Nephron progenitor cell (in vitro differentiated cells): ENCODE data around the gene FMNL2.
A peak's percentile ranks its signal among the peaks of the same experiment; 100 is the strongest.

Source experiments
- DNase-seq: peaks from one replicate; pipeline ENCODE4 v3.0.0; 2021
- H3K27ac Mint-ChIP-seq: 2 replicates; pipeline ENCODE4 v1.8.0; 2021; ENCODE audit warnings: mild to moderate bottlenecking, moderate library complexity, mixed read lengths
- H3K27me3 Mint-ChIP-seq: 2 replicates; pipeline ENCODE4 v1.8.0; 2021; ENCODE audit warnings: mild to moderate bottlenecking, low read depth, mixed read lengths; ENCODE audit not compliant: poor library complexity
- H3K36me3 Mint-ChIP-seq: 2 replicates; pipeline ENCODE4 v1.8.0; 2021; ENCODE audit warnings: low read depth, mixed read lengths
- H3K4me1 Mint-ChIP-seq: 2 replicates; pipeline ENCODE4 v1.8.0; 2021; ENCODE audit warnings: mixed read lengths
- H3K4me3 Mint-ChIP-seq: 2 replicates; pipeline ENCODE4 v1.8.0; 2021; ENCODE audit warnings: mild to moderate bottlenecking, moderate library complexity, mixed read lengths
- H3K9me3 Mint-ChIP-seq: 2 replicates; pipeline ENCODE4 v1.8.0; 2021; ENCODE audit warnings: mild to moderate bottlenecking, moderate library complexity, mixed read lengths
- TF ChIP-seq, protein P1 (sequence below): fragments of 200-600 bp; sonication (generic); IDR thresholded peaks from 2 replicates; pipeline ENCODE4 v1.5.0; 2021; ENCODE audit warnings: antibody characterized with exemption

Gene FMNL2

DNA sequence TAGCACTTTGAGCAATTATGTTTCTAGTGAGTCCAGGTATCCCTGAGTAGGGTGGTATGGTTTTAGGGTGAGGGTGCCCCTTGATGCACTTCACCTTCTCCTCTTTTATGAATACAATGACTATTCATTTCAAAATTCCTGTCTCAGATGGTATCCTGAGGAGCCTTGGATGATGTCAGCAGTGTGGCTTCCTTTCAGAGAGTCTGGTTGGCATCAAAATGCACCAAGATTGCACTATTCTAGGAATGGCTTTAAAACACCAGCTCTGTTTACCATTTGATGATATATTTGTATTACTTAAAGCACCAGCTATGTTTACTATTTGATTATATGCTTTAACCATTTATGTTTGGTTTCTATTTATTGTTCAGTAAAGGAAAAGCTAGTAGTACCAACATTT, 141.0 kb downstream of the FMNL2 start:
- no peaks in the 10 kb centered on the region for H3K9me3 Mint-ChIP-seq
- no peak overlapping the region for H3K4me3 Mint-ChIP-seq
- no peaks in the 10 kb centered on the region for H3K27me3 Mint-ChIP-seq
- DNase-seq = no peak
- H3K36me3 Mint-ChIP-seq = no peaks in the 10 kb centered on the region
- H3K27ac Mint-ChIP-seq = peak overlapping the region; percentile 27
- TF ChIP-seq, protein P1, sequence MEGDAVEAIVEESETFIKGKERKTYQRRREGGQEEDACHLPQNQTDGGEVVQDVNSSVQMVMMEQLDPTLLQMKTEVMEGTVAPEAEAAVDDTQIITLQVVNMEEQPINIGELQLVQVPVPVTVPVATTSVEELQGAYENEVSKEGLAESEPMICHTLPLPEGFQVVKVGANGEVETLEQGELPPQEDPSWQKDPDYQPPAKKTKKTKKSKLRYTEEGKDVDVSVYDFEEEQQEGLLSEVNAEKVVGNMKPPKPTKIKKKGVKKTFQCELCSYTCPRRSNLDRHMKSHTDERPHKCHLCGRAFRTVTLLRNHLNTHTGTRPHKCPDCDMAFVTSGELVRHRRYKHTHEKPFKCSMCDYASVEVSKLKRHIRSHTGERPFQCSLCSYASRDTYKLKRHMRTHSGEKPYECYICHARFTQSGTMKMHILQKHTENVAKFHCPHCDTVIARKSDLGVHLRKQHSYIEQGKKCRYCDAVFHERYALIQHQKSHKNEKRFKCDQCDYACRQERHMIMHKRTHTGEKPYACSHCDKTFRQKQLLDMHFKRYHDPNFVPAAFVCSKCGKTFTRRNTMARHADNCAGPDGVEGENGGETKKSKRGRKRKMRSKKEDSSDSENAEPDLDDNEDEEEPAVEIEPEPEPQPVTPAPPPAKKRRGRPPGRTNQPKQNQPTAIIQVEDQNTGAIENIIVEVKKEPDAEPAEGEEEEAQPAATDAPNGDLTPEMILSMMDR = no peak
- peaks cover 20% of the 10 kb centered on the region for H3K4me1 Mint-ChIP-seq

DNA sequence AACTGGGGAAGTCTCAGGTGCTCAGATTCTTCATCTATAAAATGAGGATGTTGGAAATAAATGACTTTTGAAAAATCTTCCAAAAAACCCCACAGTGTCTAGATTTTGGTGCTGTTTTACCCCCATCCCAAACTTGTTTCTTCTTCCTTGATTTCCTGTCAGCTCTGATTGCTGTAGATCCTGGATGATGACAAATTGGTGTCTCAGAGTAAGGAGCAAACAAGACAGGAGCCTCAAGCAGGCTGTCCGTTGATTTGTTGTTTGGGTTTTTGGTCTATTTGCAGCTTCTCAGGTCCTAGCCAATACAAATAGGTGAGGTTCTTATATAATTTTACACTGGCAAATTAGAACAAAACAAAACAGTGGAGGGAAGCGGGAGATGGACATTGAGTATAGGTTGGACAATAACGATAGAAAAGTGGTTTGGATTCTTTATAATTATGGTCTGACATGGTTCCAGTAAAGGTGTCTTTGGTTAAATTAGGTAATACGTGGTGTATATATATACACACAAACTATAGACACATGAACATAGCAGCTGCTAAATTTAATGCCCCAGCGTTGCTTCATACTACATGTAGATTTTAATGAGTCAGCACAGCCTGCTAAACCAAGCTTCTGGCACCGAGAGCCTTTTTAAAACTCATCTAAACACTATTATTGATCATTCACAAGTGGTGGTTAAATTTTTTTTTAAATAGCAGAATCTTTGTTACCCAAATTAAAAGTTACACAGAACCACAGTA, 142.5 kb downstream of the FMNL2 start:
- no peak overlapping the region for H3K27ac Mint-ChIP-seq
- H3K4me1 Mint-ChIP-seq = peaks cover 32% of the 10 kb centered on the region
- no peaks in the 10 kb centered on the region for H3K27me3 Mint-ChIP-seq
- no peak overlapping the region for H3K4me3 Mint-ChIP-seq
- H3K36me3 Mint-ChIP-seq = no peaks in the 10 kb centered on the region
- H3K9me3 Mint-ChIP-seq = no peaks in the 10 kb centered on the region
- TF ChIP-seq, protein P1 = no peak
- no peak for DNase-seq

DNA sequence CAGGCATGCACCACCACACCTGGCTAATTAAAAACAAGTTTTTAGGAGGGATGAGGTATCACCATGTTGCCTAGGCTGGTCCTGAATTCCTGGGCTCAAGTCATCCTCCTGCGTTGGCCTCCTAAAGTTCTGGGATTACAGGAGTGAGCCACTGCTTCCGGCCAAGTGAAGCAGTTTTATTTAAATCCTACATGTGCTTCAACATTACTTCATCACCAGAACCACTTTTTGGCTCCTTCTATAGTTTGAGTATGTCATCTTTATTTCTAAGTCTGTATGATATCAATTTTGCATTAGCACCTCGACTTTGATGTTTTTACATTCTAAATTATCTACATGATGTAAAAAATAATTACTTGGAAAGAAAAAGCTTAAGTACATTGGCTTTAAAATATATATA, 144.3 kb downstream of the FMNL2 start:
- peaks cover 34% of the 10 kb centered on the region for H3K4me1 Mint-ChIP-seq
- H3K27ac Mint-ChIP-seq = no peak overlapping the region
- TF ChIP-seq, protein P1 = no peak
- H3K9me3 Mint-ChIP-seq = no peaks in the 10 kb centered on the region
- H3K36me3 Mint-ChIP-seq = peaks cover 8% of the 10 kb centered on the region
- H3K27me3 Mint-ChIP-seq = no peaks in the 10 kb centered on the region
- DNase-seq = no peak
- H3K4me3 Mint-ChIP-seq = no peak overlapping the region

DNA sequence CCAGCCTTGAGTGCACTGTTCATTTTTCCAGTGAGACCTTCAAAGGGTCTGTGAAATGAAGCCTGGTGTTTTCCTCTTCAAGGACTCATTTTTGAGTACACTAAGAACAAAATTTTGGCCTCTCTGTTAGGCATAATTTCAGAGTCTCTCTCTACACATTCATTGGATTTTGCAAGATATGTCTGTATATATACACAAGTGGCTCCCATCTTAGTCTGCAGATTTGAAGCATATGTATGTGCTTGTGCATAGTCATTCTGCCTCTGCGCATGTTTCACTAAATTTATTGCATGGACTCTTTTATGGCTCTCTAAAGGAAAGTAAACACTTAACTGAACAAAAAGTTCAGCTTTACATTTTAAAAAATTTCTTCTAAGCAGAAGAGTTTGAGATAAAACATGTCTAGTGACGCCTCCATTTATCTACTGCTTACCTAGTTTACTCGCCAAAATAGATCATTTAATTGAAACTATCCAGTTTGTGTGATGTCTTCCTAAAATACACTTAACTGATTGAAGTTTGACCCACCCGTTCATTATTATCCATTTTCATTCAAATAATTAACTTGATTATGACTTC, 145.9 kb downstream of the FMNL2 start:
- Mint-ChIP-seq H3K9me3 (no peaks in the 10 kb centered on the region), H3K36me3 (peaks cover 8% of the 10 kb centered on the region), H3K4me1 (peaks cover 40% of the 10 kb centered on the region), H3K4me3 (no peak overlapping the region), H3K27ac (no peak overlapping the region), H3K27me3 (no peaks in the 10 kb centered on the region)
- no peak for DNase-seq
- TF ChIP-seq, protein P1 = no peak

DNA sequence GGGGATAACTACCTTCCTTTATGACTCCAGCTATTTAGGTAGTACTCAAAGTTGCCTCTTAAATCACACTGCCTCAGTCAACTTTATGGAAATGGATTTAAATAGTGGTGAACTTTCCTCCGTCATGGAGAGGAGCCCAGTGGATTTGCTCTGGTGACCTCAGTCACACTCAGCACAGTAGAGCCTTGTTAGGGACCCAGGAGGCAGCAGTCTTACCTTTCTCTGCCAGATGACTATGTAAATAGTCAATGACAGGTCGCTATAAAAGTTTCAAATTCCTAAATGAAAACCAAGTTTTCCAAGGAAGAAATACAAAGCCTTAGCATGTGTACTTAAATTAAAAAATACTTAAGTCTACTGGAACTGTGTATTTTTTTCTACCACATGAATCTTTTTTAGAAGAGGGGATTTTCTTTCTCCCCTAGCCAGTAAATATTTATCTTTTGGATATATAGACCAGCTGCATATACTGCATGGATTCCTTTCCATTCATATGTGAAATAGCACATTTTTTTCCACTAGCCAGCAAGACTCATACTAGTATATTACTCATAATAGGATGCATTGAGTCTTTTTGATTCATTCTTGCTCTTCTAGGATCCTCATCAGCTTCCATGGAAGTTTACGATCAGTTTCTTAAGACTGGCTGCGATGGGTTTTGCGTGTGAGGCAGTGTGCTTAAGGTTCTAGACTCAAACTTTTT, 147.1 kb downstream of the FMNL2 start:
- peaks cover 8% of the 10 kb centered on the region for H3K36me3 Mint-ChIP-seq
- TF ChIP-seq, protein P1 = no peak
- H3K4me3 Mint-ChIP-seq = no peak overlapping the region
- H3K27ac Mint-ChIP-seq = peak overlapping the region; percentile 97
- H3K9me3 Mint-ChIP-seq = no peaks in the 10 kb centered on the region
- H3K4me1 Mint-ChIP-seq = peaks cover 47% of the 10 kb centered on the region
- no peaks in the 10 kb centered on the region for H3K27me3 Mint-ChIP-seq
- DNase-seq = no peak
